ENCODE data around the gene CHIA.

DNA sequence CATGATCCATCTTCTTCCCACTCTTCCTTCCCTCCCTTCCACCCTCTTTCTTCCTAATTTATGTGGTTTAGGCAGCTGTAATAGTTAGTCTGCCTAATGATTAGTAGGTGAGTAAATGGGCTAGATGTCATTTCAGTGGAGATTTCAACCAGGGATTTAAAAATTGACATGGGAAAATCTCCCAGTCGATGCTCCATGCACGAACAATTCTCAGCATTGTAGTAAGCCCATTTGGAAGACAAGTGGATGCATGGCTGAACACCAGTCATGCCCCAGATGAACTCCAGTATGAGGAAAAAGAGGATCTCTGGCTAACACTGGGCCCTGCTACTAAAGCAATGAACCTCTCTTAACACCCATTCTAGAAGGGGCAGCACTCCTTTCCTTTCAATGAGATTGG lies 37.9 kb upstream of the CHIA start:
- TF ChIP-seq POLR2AphosphoS5 (IDR thresholded peaks at IDR 0.05; ENCODE audit: borderline replicate concordance, low read depth, low read length) (no peak), EZH2 (IDR thresholded peaks at IDR 0.05) (no peak)

All from SK-N-MC (cell line).